Body of pancreas (tissue), 4 donors: Measurements from ENCODE around the gene ERICH4. TPM values are rescaled to one million over a fixed set of nuclear protein-coding genes. Genes with fewer than 3 reads are reported as not detected.

Source experiments
- ATAC-seq: fragments of 150-250 bp; one replicate; pipeline ENCODE4 v1.9.1; 2016
- DNase-seq, 4 donors: peaks; one replicate each; pipeline ENCODE4 v3.0.0-alpha.2; 2019
- H3K27ac ChIP-seq, 4 donors: fragments of 200-600 bp; sonication (generic); 1 replicate in 3 of 4; 2 replicates in 1 of 4; pipeline versions ENCODE4 v1.5.1 to v1.6.1; 2016 to 2019; ENCODE audit warnings: mild to moderate bottlenecking in 1 of 4, mixed read lengths in 1 of 4, moderate library complexity in 1 of 4
- H3K27me3 ChIP-seq, 2 donors: fragments of 200-600 bp; sonication (generic); one replicate each; pipeline ENCODE4 v1.6.0; 2016; ENCODE audit warnings: mild to moderate bottlenecking in 1 of 2
- H3K36me3 ChIP-seq, 2 donors: fragments of 200-600 bp; sonication (generic); replicated peaks in 1 of 2; 2 replicates each; pipeline ENCODE4 v1.5.1; 2016; ENCODE audit warnings: low read depth in 2 of 2; ENCODE audit not compliant: insufficient read depth in 1 of 2
- H3K4me1 ChIP-seq: fragments of 200-600 bp; sonication (generic); one replicate; pipeline ENCODE4 v1.6.0; 2016
- H3K4me3 ChIP-seq, 2 donors: fragments of 200-600 bp; sonication (generic); 1 replicate in 1 of 2; 2 replicates in 1 of 2; pipeline ENCODE4 v1.5.1; 2016 to 2019
- H3K9me3 ChIP-seq, 3 donors: fragments of 200-600 bp; sonication (generic); 1 replicate in 2 of 3; 2 replicates in 1 of 3; pipeline ENCODE4 v1.5.1; 2016
- CTCF ChIP-seq, 7 experiments: fragments of 450-650 bp in 4 of 7; fragments of 200-600 bp in 3 of 7; sonication (generic) in 3 of 7; IDR thresholded peaks; one replicate each; pipeline ENCODE4 v1.5.1; 2016 to 2019; ENCODE audit warnings: antibody characterized with exemption in 7 of 7
- POLR2A ChIP-seq, 3 donors: fragments of 450-650 bp; IDR thresholded peaks; one replicate each; pipeline ENCODE4 v1.6.1; 2016; ENCODE audit warnings: antibody characterized with exemption in 3 of 3, mild to moderate bottlenecking in 2 of 3
- WGBS, 2 donors: methylation state at CpG; one replicate each; pipeline ENCODE4 v1.1.5; 2017; 5-methylcytosine and 5-hydroxymethylcytosine counted together
- intact Hi-C: fragments of 100-400 bp; cut with DNase I; formaldehyde crosslinking; loops from one replicate; pipeline ENCODE4 v1.15.1; 2023
- total RNA-seq, 2 donors: library from RNA; depleted of rRNA; stranded (reverse); fragments of >200 nt; gene quantifications; one replicate each; pipeline ENCODE4 v1.1.0, GENCODE V29; 2016

Gene ERICH4
- total RNA-seq, 2 donors from 2014 or later = not detected

DNA sequence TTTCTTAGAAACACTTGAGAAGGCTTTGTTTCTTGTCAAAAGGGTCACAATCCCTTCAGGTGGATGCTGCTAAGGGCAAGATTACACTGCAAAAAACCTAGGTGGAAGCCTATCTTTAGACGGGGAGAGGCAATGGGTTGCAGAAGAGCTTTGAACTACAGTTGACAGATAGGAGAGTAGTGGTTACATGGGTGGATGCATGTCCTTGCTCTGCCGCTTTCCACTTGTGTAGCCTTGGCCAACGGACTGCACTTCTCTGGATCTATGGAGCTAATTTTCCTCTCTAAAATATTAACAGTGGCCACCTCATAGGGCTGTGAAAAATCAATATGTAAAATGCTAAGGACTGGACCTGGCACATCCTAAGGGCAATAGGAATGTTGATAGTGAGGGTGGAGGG is 44.4 kb upstream of the ERICH4 start:
- Histone ChIP-seq H3K4me3 (peak overlapping the region; percentile 96 to 97), H3K36me3 (no peaks in the 10 kb centered on the region), H3K9me3 (no peaks in the 10 kb centered on the region), H3K27me3 (no peaks in the 10 kb centered on the region), H3K27ac (no peak overlapping the region), H3K4me1 (peaks cover 32% of the 10 kb centered on the region)
- DNase-seq = no peak
- ATAC-seq = no peak
- TF ChIP-seq POLR2A (IDR thresholded peaks at IDR 0.05) = no peak
- TF ChIP-seq CTCF (IDR thresholded peaks at IDR 0.05) = no peak
- 9 to 30% methylated on average over 3 of the region's 3 CpGs for WGBS, 2 donors
- intact Hi-C loops = no loop called here

DNA sequence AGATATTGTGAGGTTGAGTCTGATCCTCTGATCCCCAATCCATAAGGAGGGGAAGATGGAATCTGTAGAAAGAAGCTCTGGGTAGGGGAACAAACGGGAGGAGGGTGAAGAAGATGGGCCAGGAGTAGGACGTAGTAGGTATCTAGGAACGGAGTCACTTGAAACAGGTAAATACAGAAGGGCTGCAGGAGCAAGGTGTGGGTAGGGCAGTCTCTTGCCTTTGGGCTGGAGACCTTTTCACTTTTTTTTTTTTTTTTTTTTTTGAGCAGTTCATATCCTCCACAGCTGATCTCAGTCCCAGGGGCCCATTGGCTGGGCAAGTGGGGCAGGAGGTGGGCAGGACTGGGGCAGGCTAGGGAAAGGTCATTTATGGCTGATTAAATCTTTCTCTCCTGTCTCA is 43.9 kb upstream of the ERICH4 start:
- DNase-seq (no peak), ATAC-seq (no peak)
- TF ChIP-seq CTCF (IDR thresholded peaks at IDR 0.05) = no peak
- TF ChIP-seq POLR2A (IDR thresholded peaks at IDR 0.05) = no peak
- no peaks in the 10 kb centered on the region for H3K36me3 ChIP-seq
- H3K4me1 ChIP-seq = peaks cover 33% of the 10 kb centered on the region
- WGBS, 2 donors = 46 to 51% methylated on average over 3 of the region's 3 CpGs
- no peak overlapping the region for H3K27ac ChIP-seq
- no peaks in the 10 kb centered on the region for H3K9me3 ChIP-seq
- H3K27me3 ChIP-seq = no peaks in the 10 kb centered on the region
- intact Hi-C loops = no loop called here
- no peak overlapping the region for H3K4me3 ChIP-seq

- no peak for ATAC-seq
- peaks cover 33% of the 10 kb centered on the region for H3K4me1 ChIP-seq
Measured at GRCh38 chr19:41399525-41399924, 43.4 kb upstream of the ERICH4 start.

DNA sequence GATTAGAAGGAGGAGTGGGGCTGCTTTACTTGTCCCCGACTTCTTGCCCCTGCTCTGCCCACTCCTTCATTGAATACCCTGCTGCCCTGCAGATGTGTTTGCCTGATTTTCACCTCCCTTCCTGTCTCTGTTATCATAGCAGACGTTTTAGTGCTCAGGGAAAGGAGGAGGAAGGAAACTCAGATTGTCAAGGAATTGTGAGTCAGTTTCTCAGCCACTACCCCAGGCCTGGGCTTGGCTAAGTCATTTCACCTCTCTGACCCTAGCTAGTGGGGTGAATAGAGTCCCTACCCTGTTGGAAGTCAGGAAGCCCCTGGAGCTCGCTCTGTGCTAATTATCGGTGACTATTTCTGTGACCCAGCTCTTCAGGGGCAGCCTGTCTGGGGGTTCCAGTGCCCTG is 41.5 kb upstream of the ERICH4 start:
- WGBS, 2 donors = 69 to 78% methylated on average over 4 of the region's 4 CpGs
- Histone ChIP-seq H3K9me3 (no peaks in the 10 kb centered on the region), H3K36me3 (no peaks in the 10 kb centered on the region), H3K4me3 (no peak overlapping the region), H3K27ac (no peak overlapping the region), H3K27me3 (no peaks in the 10 kb centered on the region), H3K4me1 (peaks cover 27% of the 10 kb centered on the region)
- ATAC-seq (no peak), DNase-seq (no peak)
- intact Hi-C loops = no loop called here
- TF ChIP-seq CTCF (IDR thresholded peaks at IDR 0.05) = no peak
- TF ChIP-seq POLR2A (IDR thresholded peaks at IDR 0.05) = no peak

More at GRCh38 chr19:41399525-41399924, 43.4 kb upstream of the ERICH4 start:
- WGBS, 2 donors = 87 to 100% methylated on average over 2 of the region's 2 CpGs
- intact Hi-C loops = no loop called here
- H3K27me3 ChIP-seq = no peaks in the 10 kb centered on the region
- no peak overlapping the region for H3K4me3 ChIP-seq
- no peak overlapping the region for H3K27ac ChIP-seq
- H3K36me3 ChIP-seq = no peaks in the 10 kb centered on the region
- no peak for TF ChIP-seq POLR2A (IDR thresholded peaks at IDR 0.05)
- no peak for TF ChIP-seq CTCF (IDR thresholded peaks at IDR 0.05)
- no peaks in the 10 kb centered on the region for H3K9me3 ChIP-seq
- DNase-seq = no peak

DNA sequence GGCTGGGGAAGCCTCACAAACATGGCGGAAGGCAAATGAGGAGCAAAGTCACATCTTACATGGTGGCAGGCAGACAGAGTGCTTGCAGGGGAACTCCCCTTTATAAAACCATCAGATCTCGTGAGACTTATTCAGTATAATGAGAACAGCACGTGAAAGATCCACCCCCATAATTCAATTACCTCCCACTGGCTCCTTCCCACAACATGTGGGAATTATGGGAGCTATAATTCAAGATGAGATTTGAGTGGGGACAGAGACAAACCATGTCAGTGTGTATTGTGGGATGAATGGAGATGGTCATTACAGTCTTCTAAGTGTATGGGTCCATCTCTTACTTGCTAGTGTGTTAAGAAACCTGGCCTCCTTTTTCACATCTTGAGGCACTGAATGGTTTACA is 40.9 kb upstream of the ERICH4 start:
- Histone ChIP-seq H3K36me3 (no peaks in the 10 kb centered on the region), H3K27me3 (no peaks in the 10 kb centered on the region), H3K4me1 (peaks cover 26% of the 10 kb centered on the region), H3K4me3 (no peak overlapping the region), H3K9me3 (no peaks in the 10 kb centered on the region), H3K27ac (no peak overlapping the region)
- no peak for ATAC-seq
- TF ChIP-seq POLR2A (IDR thresholded peaks at IDR 0.05) (no peak), CTCF (IDR thresholded peaks at IDR 0.05) (no peak)
- WGBS, 2 donors = 88 to 95% methylated on average over 3 of the region's 3 CpGs
- intact Hi-C loops = no loop called here
- no peak for DNase-seq
